GM12801 (cell line): ENCODE measurements around the gene POLR3K.

Experiments
- TF ChIP-seq, protein P1 (sequence below): IDR thresholded peaks from one replicate; pipeline ENCODE4 v1.5.1; 2011; ENCODE audit warnings: control low read depth; ENCODE audit not compliant: insufficient read length; ENCODE audit errors: extremely low read depth

POLR3K gene

DNA sequence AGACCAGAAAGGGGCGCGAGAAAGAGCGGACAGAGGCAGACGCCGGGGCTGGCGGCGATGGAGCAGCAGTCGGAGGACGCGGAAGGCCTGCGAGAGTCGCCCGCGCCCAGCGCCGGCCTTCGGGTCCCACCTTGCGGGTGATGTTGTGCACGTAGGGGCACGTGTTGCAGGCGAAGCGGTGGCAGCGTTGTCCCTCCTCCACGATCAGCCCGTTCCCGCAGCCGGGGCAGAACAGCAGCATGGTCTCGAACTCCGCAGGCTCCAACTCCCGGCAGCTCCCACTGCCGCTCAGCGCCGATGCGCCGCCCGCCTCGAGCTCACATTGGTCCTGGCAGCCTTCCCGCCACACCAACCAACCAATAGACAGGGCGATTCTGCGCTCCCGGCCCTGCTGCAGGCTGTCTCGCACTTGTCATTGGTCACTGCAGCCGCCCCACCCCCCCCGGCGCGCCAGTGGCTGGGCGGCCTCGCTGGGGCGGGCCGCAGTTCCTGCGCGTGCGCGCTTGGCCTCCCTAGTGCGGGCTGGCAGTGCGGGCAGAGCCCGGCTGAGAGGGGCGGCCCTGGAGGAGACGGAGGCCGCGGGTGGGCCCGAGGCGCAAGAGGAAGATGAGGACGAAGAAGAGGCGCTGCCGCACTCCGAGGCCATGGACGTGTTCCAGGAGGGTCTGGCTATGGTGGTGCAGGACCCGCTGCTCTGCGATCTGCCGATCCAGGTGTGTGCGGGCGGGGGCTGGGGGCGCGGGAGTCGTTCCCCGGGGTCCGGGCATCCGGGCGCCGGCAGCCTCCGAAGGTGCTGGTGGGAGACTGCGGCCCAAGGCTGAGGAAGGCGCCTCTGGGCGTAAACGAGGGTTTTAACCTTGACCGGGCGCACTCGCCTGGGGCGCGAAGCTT lies at the start of gene POLR3K, which contains the start of gene SNRNP25:
Gene POLR3K (minus strand): TSS at position 263 of the 891 bp plus-strand sequence. CDS start 22 bp downstream, at position 241.
Gene SNRNP25 (plus strand): TSS at position 483 of the 891 bp plus-strand sequence. CDS start 189 bp downstream, at position 672.
- TF ChIP-seq, protein P1, sequence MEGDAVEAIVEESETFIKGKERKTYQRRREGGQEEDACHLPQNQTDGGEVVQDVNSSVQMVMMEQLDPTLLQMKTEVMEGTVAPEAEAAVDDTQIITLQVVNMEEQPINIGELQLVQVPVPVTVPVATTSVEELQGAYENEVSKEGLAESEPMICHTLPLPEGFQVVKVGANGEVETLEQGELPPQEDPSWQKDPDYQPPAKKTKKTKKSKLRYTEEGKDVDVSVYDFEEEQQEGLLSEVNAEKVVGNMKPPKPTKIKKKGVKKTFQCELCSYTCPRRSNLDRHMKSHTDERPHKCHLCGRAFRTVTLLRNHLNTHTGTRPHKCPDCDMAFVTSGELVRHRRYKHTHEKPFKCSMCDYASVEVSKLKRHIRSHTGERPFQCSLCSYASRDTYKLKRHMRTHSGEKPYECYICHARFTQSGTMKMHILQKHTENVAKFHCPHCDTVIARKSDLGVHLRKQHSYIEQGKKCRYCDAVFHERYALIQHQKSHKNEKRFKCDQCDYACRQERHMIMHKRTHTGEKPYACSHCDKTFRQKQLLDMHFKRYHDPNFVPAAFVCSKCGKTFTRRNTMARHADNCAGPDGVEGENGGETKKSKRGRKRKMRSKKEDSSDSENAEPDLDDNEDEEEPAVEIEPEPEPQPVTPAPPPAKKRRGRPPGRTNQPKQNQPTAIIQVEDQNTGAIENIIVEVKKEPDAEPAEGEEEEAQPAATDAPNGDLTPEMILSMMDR = no peak

GRCh38 chr16:102060-102855 lies 48.9 kb upstream of the POLR3K start:
- TF ChIP-seq, protein P1 = no peak

DNA sequence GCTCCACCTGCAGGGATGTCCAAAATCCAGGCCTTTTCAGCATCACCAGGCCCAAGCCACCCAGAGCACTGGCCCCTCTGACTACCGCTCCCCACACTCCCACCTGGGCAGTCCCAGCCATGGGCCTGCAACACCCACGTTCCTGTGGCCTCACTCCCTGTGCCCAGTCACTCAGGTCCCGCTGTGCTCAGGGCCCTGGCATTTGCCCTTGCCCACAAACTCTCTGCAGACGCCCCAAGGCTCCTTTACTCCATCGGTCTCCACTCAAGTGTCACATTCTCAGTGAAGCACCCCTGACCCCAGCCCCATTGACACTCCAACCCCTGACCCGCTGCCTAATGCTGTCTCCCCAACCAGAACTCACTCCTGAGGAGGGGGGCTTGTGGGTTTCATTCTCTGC lies 48.2 kb upstream of the POLR3K start:
- TF ChIP-seq, protein P1 = no peak

DNA sequence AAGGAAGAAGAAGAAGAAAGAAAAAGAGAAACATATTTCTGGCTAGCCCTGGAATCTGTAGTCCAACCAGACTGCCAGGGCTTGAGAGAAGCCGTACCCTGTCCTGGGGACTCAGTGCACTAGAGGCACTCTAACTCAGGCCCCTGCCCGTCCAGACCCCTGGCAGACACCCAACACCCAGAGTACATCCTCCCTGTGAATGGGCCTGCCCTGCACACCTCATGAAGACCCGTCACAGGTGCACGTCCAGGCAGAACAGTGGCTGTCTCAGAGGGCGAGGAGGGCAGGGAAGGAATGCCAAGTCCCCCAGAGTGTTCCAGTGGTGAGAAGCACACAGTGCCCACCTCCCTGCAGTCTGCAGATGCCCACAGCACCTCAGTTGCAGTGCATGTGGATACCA lies 47.6 kb upstream of the POLR3K start:
- TF ChIP-seq, protein P1 = no peak

- TF ChIP-seq, protein P1 = no peak
Measured at GRCh38 chr16:97822-98221, 44.4 kb upstream of the POLR3K start.

DNA sequence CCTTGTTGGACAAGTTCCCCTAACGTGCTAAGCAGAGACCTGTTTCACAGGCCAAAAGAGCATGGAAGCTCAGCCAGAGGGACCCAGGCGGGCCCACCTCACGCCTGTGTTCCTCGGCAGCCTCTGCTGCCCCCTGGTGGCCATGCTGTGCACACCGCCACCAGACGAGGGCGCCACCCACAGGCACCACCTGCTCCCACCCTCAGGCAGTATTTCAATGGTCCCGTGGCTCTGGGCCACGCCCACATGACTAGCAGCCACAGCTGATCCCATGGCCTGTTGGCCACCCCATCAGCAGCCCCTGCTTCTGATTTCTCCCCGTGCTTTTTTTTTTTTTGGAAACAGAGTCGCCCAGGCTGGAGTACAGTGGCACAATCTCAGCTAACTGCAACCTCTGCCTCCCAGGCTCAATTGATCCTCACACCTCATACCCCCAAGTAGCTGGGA lies 43.5 kb upstream of the POLR3K start:
- TF ChIP-seq, protein P1 = peak; percentile 83

- TF ChIP-seq, protein P1 = no peak
Measured at GRCh38 chr16:94918-95265, 41.5 kb upstream of the POLR3K start.
